Aorta (tissue), 5 donors: ENCODE results near the gene CFI. TPM values are rescaled to one million over a fixed set of nuclear protein-coding genes. Genes with fewer than 3 reads are reported as not detected.

Source experiments
- ATAC-seq: fragments of 200-7000 bp; cut with Tn5 transposase; one replicate; pipeline ENCODE4 v1.9.1; 2022; ENCODE audit warnings: moderate library complexity; ENCODE audit not compliant: low FRiP score
- DNase-seq, 2 donors: peaks; one replicate each; pipeline ENCODE4 v3.0.0-alpha.2; 2020
- H3K27ac ChIP-seq, 2 donors: one replicate each; pipeline ENCODE4 v1.5.1; 2013; ENCODE audit warnings: low read length in 2 of 2, mild to moderate bottlenecking in 2 of 2, moderate library complexity in 2 of 2, control low read depth in 1 of 2, inconsistent platforms in 1 of 2, low read depth in 1 of 2
- H3K27me3 ChIP-seq, 2 donors: one replicate each; pipeline ENCODE4 v1.6.1; 2013; ENCODE audit warnings: control low read depth in 1 of 2, low read length in 1 of 2, mild to moderate bottlenecking in 1 of 2, moderate library complexity in 1 of 2; ENCODE audit not compliant: insufficient read depth in 2 of 2, control insufficient read depth in 1 of 2
- H3K36me3 ChIP-seq, 2 donors: one replicate each; pipeline ENCODE4 v1.6.1; 2013; ENCODE audit warnings: control low read depth in 1 of 2, low read length in 1 of 2, mild to moderate bottlenecking in 1 of 2; ENCODE audit not compliant: insufficient read depth in 2 of 2, control insufficient read depth in 1 of 2
- H3K4me1 ChIP-seq, 2 donors: one replicate each; pipeline ENCODE4 v1.6.1; 2013; ENCODE audit warnings: low read length in 2 of 2, control low read depth in 1 of 2, mild to moderate bottlenecking in 1 of 2, moderate library complexity in 1 of 2; ENCODE audit not compliant: insufficient read depth in 2 of 2, control insufficient read depth in 1 of 2
- H3K4me3 ChIP-seq, 2 donors: one replicate each; pipeline ENCODE4 v1.5.1; 2013; ENCODE audit warnings: low read length in 2 of 2, control low read depth in 1 of 2, mild to moderate bottlenecking in 1 of 2
- H3K9me3 ChIP-seq: one replicate; pipeline ENCODE4 v1.6.1; 2013; ENCODE audit warnings: mild to moderate bottlenecking, low read length; ENCODE audit not compliant: control insufficient read depth
- WGBS, 2 donors: extraction: QIAGEN DNeasy Blood & Tissue Kit; methylation state at CpG; one replicate each; pipeline ENCODE4 v1.1.7; 2013; 5-methylcytosine and 5-hydroxymethylcytosine counted together
- intact Hi-C, 2 donors: fragments of 100-400 bp; cut with DNase I; formaldehyde crosslinking; loops; one replicate each; pipeline versions ENCODE4 v1.14.2 to v1.15.0; 2022
- polyA plus RNA-seq, 2 donors: library from polyadenylated mRNA; stranded (reverse); fragments of 200-250 nt; gene quantifications; one replicate each; pipeline ENCODE4 v1.2.3, GENCODE V29; 2013
- total RNA-seq, 2 donors: library from RNA; stranded (reverse); fragmentation: NEBNext Ultra II Directional; extraction: Animal tissue kit (Norgen Biotek cat#: 25700); gene quantifications; one replicate each; pipeline ENCODE4 v1.2.1, GENCODE V29; 2021
- donor health status: healthy with polysubstance abuse.
- donor health status: Bipolar disorder and iron deficiency.
- donor health status: DM: no; HTN: no; CAD: no.
- donor health status: DM: no; HTN: no; CAD: no.
- donor health status: DM: yes; HTN: yes; CAD: no.

Gene CFI
- total and polyA plus RNA-seq, 4 donors, result 1.0 to 64.5 (median 17.8) TPM

DNA sequence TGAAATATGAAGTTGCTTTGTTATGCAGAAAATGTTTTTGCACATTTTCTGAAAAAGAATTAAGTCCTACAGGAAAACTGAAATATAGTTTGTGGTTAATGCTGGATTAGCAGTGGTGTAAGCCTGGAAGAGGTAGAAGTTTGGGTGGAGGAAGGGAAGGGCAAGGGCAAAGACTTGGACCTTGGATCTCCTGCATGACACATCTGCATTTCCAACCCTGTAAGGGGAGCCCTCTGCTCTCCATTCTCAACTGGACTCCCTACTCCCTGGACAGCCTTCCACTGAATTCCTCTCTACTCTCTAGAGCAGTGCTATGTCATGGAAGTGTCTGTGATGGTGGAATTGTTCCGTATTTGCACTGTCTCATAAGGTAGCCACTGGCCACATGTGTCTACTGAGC, 103.1 kb downstream of the CFI start:
- intact Hi-C loops, result no loop called here
- ATAC-seq, result no peak
- DNase-seq, result no peak
- no peaks in the 10 kb centered on the region for H3K27me3 ChIP-seq
- H3K9me3 ChIP-seq, result no peaks in the 10 kb centered on the region
- 100% methylated on average over 1 of the region's 1 CpG for WGBS, 2 donors
- H3K27ac ChIP-seq, result no peak overlapping the region
- H3K4me1 ChIP-seq, result peaks cover 0 to 7% of the 10 kb centered on the region in 2 donors
- no peak overlapping the region for H3K4me3 ChIP-seq
- H3K36me3 ChIP-seq, result peaks cover 0 to 2% of the 10 kb centered on the region in 2 donors

DNA sequence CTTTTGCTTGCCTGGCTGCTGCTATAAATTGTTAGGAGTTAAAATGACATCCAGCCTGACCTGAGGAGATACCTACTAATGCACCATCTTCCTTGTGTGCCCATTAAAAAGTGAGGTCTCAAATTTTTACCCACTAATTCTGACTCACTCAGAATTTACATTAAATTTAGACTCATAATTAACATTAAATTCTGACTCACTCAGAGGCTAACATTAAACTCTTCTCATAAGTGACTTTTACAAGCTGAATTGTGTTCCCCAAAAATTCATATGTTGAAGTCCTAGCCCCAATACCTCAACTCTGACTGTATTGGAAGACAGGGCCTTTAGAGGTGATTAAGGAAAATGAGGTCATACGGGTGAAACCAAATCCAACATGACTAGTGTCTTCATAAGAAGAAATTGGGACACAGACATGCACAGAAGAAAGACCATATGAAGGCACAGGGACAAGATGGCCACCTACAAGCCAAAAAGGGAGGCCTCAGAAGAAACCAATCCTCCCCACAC, 110.3 kb downstream of the CFI start:
- Histone ChIP-seq H3K4me3 (no peak overlapping the region), H3K27ac (no peak overlapping the region), H3K9me3 (no peaks in the 10 kb centered on the region), H3K36me3 (peaks cover 14 to 15% of the 10 kb centered on the region in 2 donors), H3K4me1 (no peaks in the 10 kb centered on the region), H3K27me3 (no peaks in the 10 kb centered on the region)
- WGBS, 2 donors, result 78 to 98% methylated on average over 1 of the region's 1 CpG
- DNase-seq (no peak), ATAC-seq (no peak)
- intact Hi-C loops, result no loop called here

Other genes starting within 250 kb of the CFI start
- gene MCUB, start 241.8 kb downstream of the CFI start, total RNA-seq, result 10 to 100 TPM; 12.5 to 25.6 TPM
- gene MCUB, start 241.8 kb downstream of the CFI start, polyA plus RNA-seq, result 1 to 10 TPM; 2.7 to 4.1 TPM
- gene CASP6, start 98.6 kb downstream of the CFI start, total RNA-seq, result 10 to 100 TPM; 11.1 to 19.3 TPM
- gene CASP6, start 98.6 kb downstream of the CFI start, polyA plus RNA-seq, result 10 to 100 TPM; 14.2 to 30.1 TPM
- gene PLA2G12A, start 71.9 kb downstream of the CFI start, total RNA-seq, result 10 to 100 TPM; 32.4 to 34.5 TPM
- gene PLA2G12A, start 71.9 kb downstream of the CFI start, polyA plus RNA-seq, result 10 to 100 TPM; 10.3 to 12.8 TPM
- gene GAR1, start 13.8 kb upstream of the CFI start, total RNA-seq, result 10 to 100 TPM in 1 of 2 donors, 1 to 10 TPM in 1; 9.8 to 11.3 TPM
- gene GAR1, start 13.8 kb upstream of the CFI start, polyA plus RNA-seq, result 10 to 100 TPM in 1 of 2 donors, 1 to 10 TPM in 1; 9.3 to 11.5 TPM
- gene RRH, start 26.0 kb upstream of the CFI start, total RNA-seq, result under 1 TPM; 0.27 to 0.71 TPM
- gene RRH, start 26.0 kb upstream of the CFI start, polyA plus RNA-seq, result not detected
- under 1 TPM; 0.26 to 0.36 TPM for gene LRIT3, start 46.1 kb upstream of the CFI start, total RNA-seq
- gene LRIT3, start 46.1 kb upstream of the CFI start, polyA plus RNA-seq, result under 1 TPM in 1 of 2 donors, not detected in 1; 0.49 TPM
- gene EGF, start 110.9 kb upstream of the CFI start, total RNA-seq, result under 1 TPM; 0.29 to 0.54 TPM
- gene EGF, start 110.9 kb upstream of the CFI start, polyA plus RNA-seq, result 1 to 10 TPM in 1 of 2 donors, not detected in 1; 3.4 TPM